Measurements from ENCODE around the gene NPY.
"Not testable (repeated sequence)": the region's sequence is repeated elsewhere in the genome, so short reads cannot be mapped to it uniquely, and the experiment has no call there.

The NPY gene

DNA sequence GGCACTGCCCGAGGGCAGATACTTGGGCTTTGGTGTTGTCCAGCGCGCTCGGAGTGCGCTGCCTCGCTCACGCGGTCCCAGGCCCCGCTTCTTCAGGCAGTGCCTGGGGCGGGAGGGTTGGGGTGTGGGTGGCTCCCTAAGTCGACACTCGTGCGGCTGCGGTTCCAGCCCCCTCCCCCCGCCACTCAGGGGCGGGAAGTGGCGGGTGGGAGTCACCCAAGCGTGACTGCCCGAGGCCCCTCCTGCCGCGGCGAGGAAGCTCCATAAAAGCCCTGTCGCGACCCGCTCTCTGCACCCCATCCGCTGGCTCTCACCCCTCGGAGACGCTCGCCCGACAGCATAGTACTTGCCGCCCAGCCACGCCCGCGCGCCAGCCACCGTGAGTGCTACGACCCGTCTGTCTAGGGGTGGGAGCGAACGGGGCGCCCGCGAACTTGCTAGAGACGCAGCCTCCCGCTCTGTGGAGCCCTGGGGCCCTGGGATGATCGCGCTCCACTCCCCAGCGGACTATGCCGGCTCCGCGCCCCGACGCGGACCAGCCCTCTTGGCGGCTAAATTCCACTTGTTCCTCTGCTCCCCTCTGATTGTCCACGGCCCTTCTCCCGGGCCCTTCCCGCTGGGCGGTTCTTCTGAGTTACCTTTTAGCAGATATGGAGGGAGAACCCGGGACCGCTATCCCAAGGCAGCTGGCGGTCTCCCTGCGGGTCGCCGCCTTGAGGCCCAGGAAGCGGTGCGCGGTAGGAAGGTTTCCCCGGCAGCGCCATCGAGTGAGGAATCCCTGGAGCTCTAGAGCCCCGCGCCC lies at the start of gene NPY:
Gene NPY (plus strand): TSS at position 294 of the 802 bp plus-strand sequence. CDS start 1,051 bp downstream, outside the sequence.
- Mint-ChIP-seq H3K36me3 (ENCODE audit: low read depth) (no peaks in the 10 kb centered on the region), H3K27ac (no peak within 1 kb of the TSS), H3K4me3 (peak within 1 kb of the TSS; percentile 58), H3K4me1 (peaks cover 17% of the 10 kb centered on the region), H3K27me3 (peaks cover 59% of the 10 kb centered on the region), H3K9me3 (no peaks in the 10 kb centered on the region)
- DNase-seq, result peak; percentile 20
- no peak for ATAC-seq

DNA sequence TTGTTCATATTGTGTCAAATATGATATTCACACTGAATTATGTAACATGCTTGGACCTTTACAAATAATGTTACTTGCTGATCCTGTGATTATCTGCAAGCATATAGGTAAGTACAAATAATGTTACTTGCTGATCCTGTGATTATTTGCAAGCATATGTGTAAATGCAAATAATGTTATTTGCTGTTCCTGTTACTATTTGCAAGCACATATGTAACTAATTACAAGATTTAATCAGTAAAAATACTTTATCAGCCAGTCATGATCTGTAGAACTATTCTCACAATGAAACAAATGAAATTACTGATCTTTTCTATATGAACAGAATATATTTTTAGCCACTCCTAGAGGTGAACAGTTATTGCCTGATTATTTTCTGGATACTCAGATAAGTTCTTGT lies 44.7 kb upstream of the NPY start:
- no peak for DNase-seq
- Mint-ChIP-seq H3K27ac (no peak overlapping the region), H3K36me3 (ENCODE audit: low read depth) (no peaks in the 10 kb centered on the region), H3K27me3 (peaks cover 26% of the 10 kb centered on the region), H3K4me3 (no peak overlapping the region), H3K4me1 (no peaks in the 10 kb centered on the region), H3K9me3 (no peaks in the 10 kb centered on the region)
- no peak for ATAC-seq

DNA sequence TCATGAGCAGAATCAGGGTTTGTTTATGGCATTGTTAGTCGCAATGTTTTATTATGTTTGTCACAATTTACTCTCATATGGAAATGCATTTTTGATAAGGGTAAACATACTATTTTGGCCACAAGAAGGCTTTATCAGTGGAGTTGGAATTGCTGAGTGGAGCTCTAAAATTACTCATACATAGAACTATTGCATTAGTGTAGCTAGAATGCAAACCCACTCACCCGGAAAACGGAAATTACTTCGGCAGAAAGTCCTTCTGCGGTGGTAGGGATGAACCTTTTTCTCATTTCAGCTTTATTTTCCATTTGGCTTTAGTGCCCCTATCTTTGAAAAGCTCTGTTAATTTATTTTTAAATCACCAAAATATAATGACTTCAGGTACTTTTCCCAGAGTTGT lies 42.8 kb upstream of the NPY start:
- Mint-ChIP-seq H3K4me3 (no peak overlapping the region), H3K9me3 (no peaks in the 10 kb centered on the region), H3K36me3 (ENCODE audit: low read depth) (no peaks in the 10 kb centered on the region), H3K4me1 (no peaks in the 10 kb centered on the region), H3K27ac (no peak overlapping the region), H3K27me3 (peaks cover 26% of the 10 kb centered on the region)
- ATAC-seq, result no peak
- DNase-seq, result no peak

DNA sequence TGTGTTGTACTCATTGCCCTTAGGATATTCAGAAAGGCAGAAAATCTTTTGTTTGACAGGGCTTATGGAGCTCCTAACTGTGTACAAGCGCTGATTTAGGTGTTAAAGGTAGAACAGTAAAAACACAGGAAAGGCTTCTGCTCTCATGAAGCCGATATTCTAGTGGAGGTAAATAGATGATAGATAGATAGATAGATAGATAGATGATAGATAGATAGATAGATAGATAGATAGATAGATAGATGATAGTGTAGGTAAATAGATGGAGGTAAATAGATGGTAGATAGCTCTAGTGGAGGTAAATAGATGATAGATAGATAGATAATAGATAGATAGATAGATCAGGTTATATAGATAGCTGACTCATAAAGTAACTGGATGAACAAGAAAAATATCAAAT lies 39.4 kb upstream of the NPY start:
- ATAC-seq, result no peak
- no peak for DNase-seq
- H3K36me3 Mint-ChIP-seq (ENCODE audit: low read depth), result no peaks in the 10 kb centered on the region
- no peak overlapping the region for H3K4me3 Mint-ChIP-seq
- peaks cover 16% of the 10 kb centered on the region for H3K27me3 Mint-ChIP-seq
- H3K27ac Mint-ChIP-seq, result no peak overlapping the region
- H3K9me3 Mint-ChIP-seq, result no peaks in the 10 kb centered on the region
- no peaks in the 10 kb centered on the region for H3K4me1 Mint-ChIP-seq

DNA sequence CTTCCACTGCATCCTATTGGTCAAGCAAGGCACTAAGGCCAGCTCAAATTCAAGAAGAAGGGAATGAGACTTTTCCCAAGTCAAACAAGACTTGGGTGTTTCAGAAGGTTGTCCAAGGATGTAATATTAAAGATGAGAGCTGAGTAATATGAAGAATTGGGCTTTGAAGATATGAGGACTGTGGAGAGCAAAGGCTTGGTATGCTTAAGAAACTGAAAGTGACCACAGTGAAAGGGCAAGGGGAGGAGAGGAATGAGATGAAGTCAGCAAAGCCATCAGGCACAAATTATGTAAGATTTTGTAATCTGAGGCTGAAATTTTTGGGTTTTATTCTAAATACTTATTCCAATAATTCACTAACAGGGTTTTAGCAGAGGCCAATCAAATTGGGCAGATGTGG lies 38.6 kb upstream of the NPY start:
- H3K27me3 Mint-ChIP-seq, result peaks cover 16% of the 10 kb centered on the region
- H3K4me1 Mint-ChIP-seq, result no peaks in the 10 kb centered on the region
- peak; percentile 54 for ATAC-seq
- no peak overlapping the region for H3K27ac Mint-ChIP-seq
- DNase-seq, result no peak
- no peaks in the 10 kb centered on the region for H3K36me3 Mint-ChIP-seq (ENCODE audit: low read depth)
- H3K9me3 Mint-ChIP-seq, result no peaks in the 10 kb centered on the region
- no peak overlapping the region for H3K4me3 Mint-ChIP-seq

DNA sequence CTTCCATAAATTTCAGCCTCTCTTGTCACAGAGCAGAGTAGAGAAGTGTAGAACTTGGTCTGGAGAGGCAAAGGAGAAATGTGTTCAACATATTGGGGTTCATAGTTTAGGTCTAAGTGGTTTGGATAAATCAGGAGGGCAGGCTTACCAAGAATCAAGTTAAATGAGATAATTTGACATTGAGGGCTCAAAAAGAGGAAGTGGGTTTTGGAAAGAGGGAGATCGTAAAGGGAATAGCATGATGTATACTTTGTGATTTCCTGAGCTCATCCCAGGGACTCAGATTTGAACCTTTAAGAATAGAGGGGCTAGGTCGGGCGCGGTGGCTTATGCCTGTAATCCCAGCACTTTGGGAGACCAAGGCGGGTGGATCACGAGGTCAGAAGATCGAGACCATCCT lies 34.7 kb upstream of the NPY start:
- no peak overlapping the region for H3K27ac Mint-ChIP-seq
- H3K36me3 Mint-ChIP-seq (ENCODE audit: low read depth), result peaks cover 4% of the 10 kb centered on the region
- ATAC-seq (no peak), DNase-seq (no peak)
- H3K4me1 Mint-ChIP-seq, result peaks cover 6% of the 10 kb centered on the region
- no peaks in the 10 kb centered on the region for H3K27me3 Mint-ChIP-seq
- peaks cover 25% of the 10 kb centered on the region for H3K9me3 Mint-ChIP-seq
- no peak overlapping the region for H3K4me3 Mint-ChIP-seq

DNA sequence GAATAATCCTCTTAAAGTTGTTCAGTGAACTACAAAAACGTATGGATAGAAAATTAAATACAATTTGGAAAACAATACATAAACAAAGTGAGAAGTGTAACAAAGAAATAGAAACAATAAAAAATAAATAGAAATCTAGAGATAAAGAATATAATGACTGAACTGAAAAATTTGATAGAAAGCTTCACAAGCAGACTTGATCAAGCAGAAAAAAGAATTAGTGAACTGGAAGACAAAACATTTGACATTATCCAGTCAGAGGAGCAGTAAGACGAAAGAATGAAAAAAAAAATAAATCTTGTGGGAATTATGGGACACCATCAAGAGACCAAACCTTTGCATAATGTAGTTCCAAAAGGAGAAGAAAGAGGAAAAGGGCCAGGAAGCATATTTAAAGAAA lies 32.4 kb upstream of the NPY start:
- no peak for ATAC-seq
- peaks cover 4% of the 10 kb centered on the region for H3K36me3 Mint-ChIP-seq (ENCODE audit: low read depth)
- peaks cover 24% of the 10 kb centered on the region for H3K4me1 Mint-ChIP-seq
- no peaks in the 10 kb centered on the region for H3K27me3 Mint-ChIP-seq
- no peak overlapping the region for H3K27ac Mint-ChIP-seq
- no peak overlapping the region for H3K4me3 Mint-ChIP-seq
- H3K9me3 Mint-ChIP-seq, result peaks cover 25% of the 10 kb centered on the region
- DNase-seq, result no peak

DNA sequence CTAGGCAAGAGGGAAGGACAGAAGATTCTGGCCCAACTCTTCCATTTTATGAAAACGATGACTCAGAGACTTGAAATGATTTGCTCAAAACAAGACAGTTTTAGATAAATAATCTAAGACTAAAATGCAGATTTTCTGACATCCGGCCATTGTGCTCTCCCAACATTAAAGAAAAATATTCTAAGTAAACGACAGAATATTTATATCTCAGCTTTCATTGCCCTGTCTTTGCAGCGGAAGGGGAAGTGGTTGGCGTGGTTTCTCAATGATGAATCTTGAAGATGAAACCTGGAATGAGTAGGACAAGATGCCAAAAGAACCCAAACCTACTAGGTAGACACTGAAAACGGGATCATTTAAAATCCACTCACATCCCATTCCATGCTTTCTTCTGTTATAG lies 28.9 kb upstream of the NPY start:
- Mint-ChIP-seq H3K4me3 (no peak overlapping the region), H3K27ac (no peak overlapping the region), H3K36me3 (ENCODE audit: low read depth) (peaks cover 4% of the 10 kb centered on the region), H3K9me3 (peaks cover 30% of the 10 kb centered on the region), H3K27me3 (peaks cover 11% of the 10 kb centered on the region), H3K4me1 (peaks cover 24% of the 10 kb centered on the region)
- DNase-seq (peak; percentile 14), ATAC-seq (no peak)

DNA sequence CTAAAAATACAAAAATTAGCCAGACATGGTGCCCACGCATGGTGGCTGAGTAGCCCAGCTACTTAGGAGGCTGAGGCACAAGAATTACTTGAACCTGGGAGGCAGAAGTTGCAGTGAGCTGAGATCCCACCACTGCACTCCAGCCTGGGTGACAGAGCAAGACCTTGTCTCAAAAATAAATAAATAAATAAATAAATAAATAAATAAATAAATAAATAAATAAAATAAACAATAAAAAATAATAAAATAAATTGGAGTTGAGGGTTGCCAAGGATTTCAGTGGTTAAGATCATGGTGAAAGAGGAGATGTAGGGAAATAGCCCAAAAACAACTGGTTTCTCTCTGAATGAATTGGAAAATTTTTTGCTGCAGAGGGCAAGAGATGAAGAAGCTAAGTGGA lies 25.7 kb upstream of the NPY start:
- Mint-ChIP-seq H3K4me1 (peaks cover 24% of the 10 kb centered on the region), H3K27me3 (peaks cover 16% of the 10 kb centered on the region), H3K9me3 (peaks cover 11% of the 10 kb centered on the region)
- H3K36me3 Mint-ChIP-seq (ENCODE audit: low read depth); DNase-seq; H3K4me3 Mint-ChIP-seq; ATAC-seq; H3K27ac Mint-ChIP-seq: not testable (repeated sequence)

DNA sequence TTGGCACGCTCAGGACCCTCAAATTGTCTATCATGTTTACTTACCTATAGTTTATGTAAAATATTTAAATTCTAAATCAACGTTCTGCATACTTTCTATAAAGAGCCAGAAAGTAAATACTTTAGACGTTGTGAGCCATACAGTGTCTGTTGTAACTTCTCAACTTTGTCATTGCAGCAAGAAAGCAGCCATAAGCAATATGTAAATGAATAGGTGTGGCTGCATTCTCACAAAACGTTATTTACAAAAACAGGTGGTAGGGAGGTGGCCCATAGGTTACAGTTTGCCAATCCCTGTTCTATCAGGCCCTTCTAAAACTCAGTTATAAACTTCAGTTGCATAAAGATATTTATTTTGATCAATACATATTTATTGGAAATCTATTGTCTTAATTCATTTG lies 12.1 kb upstream of the NPY start:
- H3K4me1 Mint-ChIP-seq, result no peaks in the 10 kb centered on the region
- H3K36me3 Mint-ChIP-seq (ENCODE audit: low read depth), result no peaks in the 10 kb centered on the region

DNA sequence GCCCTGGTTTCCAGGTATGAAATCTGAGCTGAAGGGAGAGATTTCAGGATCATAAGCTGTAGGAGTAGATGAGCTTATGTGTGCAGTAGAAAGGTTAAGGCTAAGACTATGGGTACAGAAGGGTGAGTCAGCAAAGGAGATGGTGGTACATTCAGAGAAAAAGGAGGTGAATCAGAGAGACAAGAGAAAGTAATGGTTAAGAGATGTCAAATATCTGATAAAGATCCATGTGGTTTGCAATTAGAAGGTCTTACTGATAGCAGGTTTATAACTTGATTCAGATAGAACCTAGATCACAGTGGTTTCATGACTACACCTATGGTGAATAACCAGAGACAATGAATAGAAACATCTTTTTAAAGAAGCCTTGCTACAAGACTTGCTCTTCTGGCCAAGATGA lies 4.5 kb upstream of the NPY start:
- DNase-seq (no peak), ATAC-seq (peak; percentile 91)
- Mint-ChIP-seq H3K27me3 (peaks cover 42% of the 10 kb centered on the region), H3K27ac (no peak overlapping the region), H3K9me3 (no peaks in the 10 kb centered on the region), H3K4me3 (no peak overlapping the region), H3K36me3 (ENCODE audit: low read depth) (no peaks in the 10 kb centered on the region), H3K4me1 (peaks cover 7% of the 10 kb centered on the region)

More for the DNA sequence above, 12.1 kb upstream of the NPY start:
- peaks cover 20% of the 10 kb centered on the region for H3K27me3 Mint-ChIP-seq
- no peak overlapping the region for H3K4me3 Mint-ChIP-seq
- DNase-seq, result no peak
- no peak overlapping the region for H3K27ac Mint-ChIP-seq
- peaks cover 7% of the 10 kb centered on the region for H3K9me3 Mint-ChIP-seq
- ATAC-seq, result no peak

DNA sequence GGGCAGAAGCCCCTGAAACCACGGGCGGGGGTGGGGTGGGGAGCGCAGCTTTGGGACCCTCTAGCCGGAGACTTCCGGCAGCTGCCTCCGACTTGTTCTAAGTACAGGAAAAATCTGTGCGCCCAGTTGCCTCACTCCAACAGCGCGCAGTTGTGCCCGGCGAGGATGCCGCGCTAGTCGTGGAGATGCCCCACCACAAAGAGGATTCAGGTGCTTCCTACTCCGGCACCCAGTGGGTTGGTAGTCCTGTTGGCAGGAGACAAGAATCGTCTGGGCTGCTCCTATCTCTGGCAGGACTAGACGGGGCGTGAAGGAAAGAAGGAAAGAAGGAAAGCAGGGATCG lies 465 bp upstream of the NPY start:
- H3K36me3 Mint-ChIP-seq (ENCODE audit: low read depth), result no peaks in the 10 kb centered on the region
- H3K27me3 Mint-ChIP-seq, result peaks cover 54% of the 10 kb centered on the region
- H3K4me1 Mint-ChIP-seq, result peaks cover 17% of the 10 kb centered on the region
- peak; percentile 5 for DNase-seq
- H3K27ac Mint-ChIP-seq, result no peak overlapping the region
- H3K9me3 Mint-ChIP-seq, result no peaks in the 10 kb centered on the region
- peak overlapping the region; percentile 58 for H3K4me3 Mint-ChIP-seq
- ATAC-seq, result no peak

DNA sequence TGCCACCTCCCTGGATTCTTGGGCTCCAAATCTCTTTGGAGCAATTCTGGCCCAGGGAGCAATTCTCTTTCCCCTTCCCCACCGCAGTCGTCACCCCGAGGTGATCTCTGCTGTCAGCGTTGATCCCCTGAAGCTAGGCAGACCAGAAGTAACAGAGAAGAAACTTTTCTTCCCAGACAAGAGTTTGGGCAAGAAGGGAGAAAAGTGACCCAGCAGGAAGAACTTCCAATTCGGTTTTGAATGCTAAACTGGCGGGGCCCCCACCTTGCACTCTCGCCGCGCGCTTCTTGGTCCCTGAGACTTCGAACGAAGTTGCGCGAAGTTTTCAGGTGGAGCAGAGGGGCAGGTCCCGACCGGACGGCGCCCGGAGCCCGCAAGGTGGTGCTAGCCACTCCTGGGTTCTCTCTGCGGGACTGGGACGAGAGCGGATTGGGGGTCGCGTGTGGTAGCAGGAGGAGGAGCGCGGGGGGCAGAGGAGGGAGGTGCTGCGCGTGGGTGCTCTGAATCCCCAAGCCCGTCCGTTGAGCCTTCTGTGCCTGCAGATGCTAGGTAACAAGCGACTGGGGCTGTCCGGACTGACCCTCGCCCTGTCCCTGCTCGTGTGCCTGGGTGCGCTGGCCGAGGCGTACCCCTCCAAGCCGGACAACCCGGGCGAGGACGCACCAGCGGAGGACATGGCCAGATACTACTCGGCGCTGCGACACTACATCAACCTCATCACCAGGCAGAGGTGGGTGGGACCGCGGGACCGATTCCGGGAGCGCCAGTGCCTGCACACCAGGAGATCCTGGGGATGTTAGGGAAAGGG lies 913 bp downstream of the NPY start:
- Mint-ChIP-seq H3K4me3 (peak overlapping the region; percentile 35), H3K27me3 (peaks cover 63% of the 10 kb centered on the region), H3K4me1 (peaks cover 18% of the 10 kb centered on the region), H3K9me3 (no peaks in the 10 kb centered on the region), H3K27ac (no peak overlapping the region), H3K36me3 (ENCODE audit: low read depth) (no peaks in the 10 kb centered on the region)
- DNase-seq, result peak; percentile 5
- no peak for ATAC-seq

DNA sequence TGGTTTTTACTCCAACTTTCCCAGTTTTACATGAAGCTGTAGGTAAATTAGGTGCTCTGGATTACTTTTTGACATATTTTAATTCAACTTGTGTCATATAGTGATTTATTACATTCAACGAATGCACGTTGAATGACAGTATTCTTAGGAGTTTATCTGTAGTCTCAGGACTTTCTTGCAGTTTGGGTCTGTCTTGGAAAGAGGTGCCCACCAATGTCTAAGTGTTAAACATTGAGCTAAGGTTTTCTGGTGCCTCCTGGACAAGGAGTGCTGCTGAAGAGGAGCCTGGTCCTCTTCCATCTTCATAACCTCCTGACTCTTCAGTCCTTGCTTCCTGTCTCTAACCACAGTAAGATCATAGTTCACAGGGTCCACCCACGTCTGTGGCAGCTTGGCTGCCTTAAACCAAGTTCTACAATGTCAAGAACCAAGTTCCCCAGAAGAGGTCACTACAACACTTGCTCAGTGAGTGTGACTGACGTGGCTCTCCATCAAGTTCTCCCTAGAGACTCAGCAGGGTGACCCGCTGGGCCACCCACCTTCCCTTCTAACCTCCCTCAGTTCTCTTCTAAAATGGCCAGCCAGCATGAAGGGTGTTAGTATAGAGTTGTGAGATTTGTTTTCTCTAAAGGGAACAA lies 6.1 kb downstream of the NPY start:
- Mint-ChIP-seq H3K4me3 (no peak overlapping the region), H3K27me3 (peaks cover 43% of the 10 kb centered on the region), H3K27ac (no peak overlapping the region), H3K4me1 (peaks cover 10% of the 10 kb centered on the region), H3K9me3 (no peaks in the 10 kb centered on the region), H3K36me3 (ENCODE audit: low read depth) (no peaks in the 10 kb centered on the region)
- DNase-seq (peak; percentile 46), ATAC-seq (peak; percentile 99)

DNA sequence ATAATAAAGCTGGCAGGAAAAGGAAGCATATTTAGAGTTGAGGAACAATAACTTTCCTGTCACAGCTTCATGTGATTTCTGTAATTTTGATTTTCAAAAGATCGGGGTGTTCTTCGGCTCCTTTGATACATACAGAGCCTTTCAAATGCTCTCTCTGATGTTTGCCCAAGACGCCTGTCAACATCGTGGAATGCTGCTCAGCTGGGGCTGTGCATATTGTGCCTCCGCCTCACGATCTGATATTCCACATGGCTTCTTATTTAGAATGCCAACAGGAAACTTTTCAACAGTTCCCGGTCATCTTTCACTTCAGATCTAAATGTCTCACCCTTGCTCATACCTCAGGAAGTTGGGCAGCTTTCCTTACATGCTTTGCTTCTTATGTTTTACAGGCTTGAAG lies 7.3 kb downstream of the NPY start:
- ATAC-seq (no peak), DNase-seq (no peak)
- H3K9me3 Mint-ChIP-seq, result no peaks in the 10 kb centered on the region
- peaks cover 7% of the 10 kb centered on the region for H3K4me1 Mint-ChIP-seq
- no peak overlapping the region for H3K4me3 Mint-ChIP-seq
- no peaks in the 10 kb centered on the region for H3K36me3 Mint-ChIP-seq (ENCODE audit: low read depth)
- H3K27me3 Mint-ChIP-seq, result peaks cover 33% of the 10 kb centered on the region
- no peak overlapping the region for H3K27ac Mint-ChIP-seq
